GM13976 (cell line): ENCODE measurements around the gene RPLP2.

Source experiments
- DNase-seq: peaks from one replicate; pipeline ENCODE4 v3.0.0; 2012; ENCODE audit warnings: low spot score
- CTCF ChIP-seq: IDR thresholded peaks from 2 replicates; pipeline ENCODE4 v1.5.1; 2012; ENCODE audit warnings: borderline replicate concordance, mild to moderate bottlenecking; ENCODE audit not compliant: insufficient read depth; ENCODE audit errors: extremely low read depth, missing control alignments, control extremely low read depth
- in situ Hi-C: fragments of 300-500 bp; cut with MboI; formaldehyde crosslinking; loops from one replicate; pipeline ENCODE4 v1.12.0; 2022; ENCODE audit warnings: low sequenced_read_pairs, mixed read lengths, inconsistent platforms; ENCODE audit not compliant: unreplicated experiment

Gene RPLP2

GRCh38 chr11:852762-853161, 43.0 kb downstream of the RPLP2 start:
- in situ Hi-C loops, result no loop called here
- TF ChIP-seq CTCF, result no peak
- no peak for DNase-seq

DNA sequence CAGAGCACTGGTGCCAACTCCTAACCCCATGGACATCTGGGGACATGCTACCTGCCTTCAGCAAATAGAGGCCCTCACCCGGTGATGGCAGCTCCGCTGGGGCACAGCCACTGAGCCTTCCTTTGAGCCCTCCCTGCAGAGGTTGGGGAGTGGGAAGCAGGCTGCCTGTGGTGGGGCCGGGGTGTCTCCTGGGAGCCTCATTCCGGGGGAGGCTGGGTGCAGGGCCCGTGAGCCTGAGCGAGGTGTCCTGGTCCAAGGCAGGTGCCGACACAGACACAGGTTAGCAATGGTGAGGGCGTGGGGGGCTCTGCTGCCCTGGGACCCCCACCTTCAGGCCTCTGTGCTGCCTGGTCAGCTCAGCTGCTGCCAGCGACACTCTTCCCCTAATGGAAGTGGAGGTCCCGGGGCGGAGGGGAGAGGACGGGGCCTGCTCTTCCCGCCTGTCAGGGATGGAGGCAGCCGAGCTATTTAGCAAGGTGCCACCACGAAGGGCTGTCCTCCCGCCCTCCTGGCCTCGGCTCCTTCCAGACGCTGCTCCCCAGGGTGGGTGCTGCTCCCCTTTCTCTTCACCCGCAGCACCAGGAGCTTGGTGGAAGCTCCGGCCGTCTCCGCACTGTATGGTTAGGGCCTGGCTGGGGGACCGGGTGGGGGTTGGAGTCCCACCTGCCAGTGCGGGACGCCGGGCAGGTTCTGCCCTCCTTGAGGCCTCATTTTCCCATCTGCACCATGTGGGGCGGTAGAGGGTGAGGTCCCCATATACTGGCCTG, 44.1 kb downstream of the RPLP2 start:
- in situ Hi-C loops, result no loop called here
- no peak for DNase-seq
- no peak for TF ChIP-seq CTCF

GRCh38 chr11:854601-855329, 45.0 kb downstream of the RPLP2 start:
- TF ChIP-seq CTCF, result no peak
- no peak for DNase-seq
- in situ Hi-C loops, result no loop called here

- no peak for DNase-seq
- in situ Hi-C loops, result no loop called here
- TF ChIP-seq CTCF, result no peak
These were observed 45.5 kb downstream of the RPLP2 start for GRCh38 chr11:855330-855674.

DNA sequence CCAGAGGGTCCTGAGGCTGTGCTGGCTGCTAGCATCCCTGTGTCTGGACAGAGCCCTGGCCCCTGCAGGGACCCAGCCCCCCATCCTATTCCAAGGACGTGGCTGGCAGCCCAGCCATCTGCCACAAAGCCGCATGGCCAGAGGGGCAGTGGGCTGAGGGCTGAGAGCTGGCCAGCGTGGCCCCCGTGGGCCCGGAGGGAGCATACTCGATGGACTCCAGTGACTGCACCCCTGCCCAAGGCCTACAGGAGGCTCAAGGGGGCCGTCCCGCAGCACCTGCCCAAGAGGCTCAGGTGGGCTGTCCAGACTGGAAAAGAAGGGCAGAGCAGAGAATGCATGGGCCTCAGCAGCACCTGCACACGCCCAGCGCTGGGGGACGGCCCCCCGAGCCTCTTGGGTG, 46.0 kb downstream of the RPLP2 start:
- in situ Hi-C loops, result no loop called here
- TF ChIP-seq CTCF, result no peak
- no peak for DNase-seq

DNA sequence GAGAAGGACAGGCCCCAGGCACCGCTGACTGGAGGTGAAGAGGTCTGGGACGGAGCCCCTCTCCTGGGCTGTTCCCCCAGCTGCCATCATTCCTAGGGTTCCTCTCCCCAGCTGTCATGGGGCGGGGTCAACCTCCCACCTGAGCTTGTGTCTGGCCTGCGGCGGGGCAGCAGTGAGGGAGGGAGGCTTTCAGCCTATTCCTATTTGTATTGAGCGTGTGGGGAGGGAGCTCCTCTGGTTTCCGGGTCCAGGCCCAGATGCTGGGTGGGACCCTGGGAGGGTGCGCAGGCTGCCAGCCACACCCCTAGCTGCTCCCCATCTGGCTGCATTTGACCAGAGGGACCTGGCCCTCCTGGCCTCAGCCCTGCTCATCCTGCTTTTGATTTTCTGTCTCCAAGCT, 46.6 kb downstream of the RPLP2 start:
- in situ Hi-C loops, result no loop called here
- DNase-seq, result no peak
- no peak for TF ChIP-seq CTCF
